ENCODE data around the gene MRE11. TPM values are rescaled to one million over a fixed set of nuclear protein-coding genes. Genes with fewer than 3 reads are reported as not detected.
A peak's percentile ranks its signal among the peaks of the same experiment; 100 is the strongest.

MRE11 gene
- total RNA-seq, 1 donor from 2014 or later = 17.4 TPM

- H3K4me1 ChIP-seq = no peaks in the 10 kb centered on the region
- intact Hi-C loops (cut with DNase I) = no loop called here
- no peaks in the 10 kb centered on the region for H3K27me3 ChIP-seq
- no peak for DNase-seq
- H3K27ac ChIP-seq = no peak overlapping the region
- TF ChIP-seq, protein P1, sequence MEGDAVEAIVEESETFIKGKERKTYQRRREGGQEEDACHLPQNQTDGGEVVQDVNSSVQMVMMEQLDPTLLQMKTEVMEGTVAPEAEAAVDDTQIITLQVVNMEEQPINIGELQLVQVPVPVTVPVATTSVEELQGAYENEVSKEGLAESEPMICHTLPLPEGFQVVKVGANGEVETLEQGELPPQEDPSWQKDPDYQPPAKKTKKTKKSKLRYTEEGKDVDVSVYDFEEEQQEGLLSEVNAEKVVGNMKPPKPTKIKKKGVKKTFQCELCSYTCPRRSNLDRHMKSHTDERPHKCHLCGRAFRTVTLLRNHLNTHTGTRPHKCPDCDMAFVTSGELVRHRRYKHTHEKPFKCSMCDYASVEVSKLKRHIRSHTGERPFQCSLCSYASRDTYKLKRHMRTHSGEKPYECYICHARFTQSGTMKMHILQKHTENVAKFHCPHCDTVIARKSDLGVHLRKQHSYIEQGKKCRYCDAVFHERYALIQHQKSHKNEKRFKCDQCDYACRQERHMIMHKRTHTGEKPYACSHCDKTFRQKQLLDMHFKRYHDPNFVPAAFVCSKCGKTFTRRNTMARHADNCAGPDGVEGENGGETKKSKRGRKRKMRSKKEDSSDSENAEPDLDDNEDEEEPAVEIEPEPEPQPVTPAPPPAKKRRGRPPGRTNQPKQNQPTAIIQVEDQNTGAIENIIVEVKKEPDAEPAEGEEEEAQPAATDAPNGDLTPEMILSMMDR (IDR thresholded peaks at IDR 0.05) = no peak
- peaks cover 26% of the 10 kb centered on the region for H3K36me3 ChIP-seq
- H3K9me3 ChIP-seq = no peaks in the 10 kb centered on the region
- ATAC-seq = peak; percentile 69
- no peak overlapping the region for H3K4me3 ChIP-seq
These were observed 20.5 kb downstream of the MRE11 start for GRCh38 chr11:94472916-94473799.

DNA sequence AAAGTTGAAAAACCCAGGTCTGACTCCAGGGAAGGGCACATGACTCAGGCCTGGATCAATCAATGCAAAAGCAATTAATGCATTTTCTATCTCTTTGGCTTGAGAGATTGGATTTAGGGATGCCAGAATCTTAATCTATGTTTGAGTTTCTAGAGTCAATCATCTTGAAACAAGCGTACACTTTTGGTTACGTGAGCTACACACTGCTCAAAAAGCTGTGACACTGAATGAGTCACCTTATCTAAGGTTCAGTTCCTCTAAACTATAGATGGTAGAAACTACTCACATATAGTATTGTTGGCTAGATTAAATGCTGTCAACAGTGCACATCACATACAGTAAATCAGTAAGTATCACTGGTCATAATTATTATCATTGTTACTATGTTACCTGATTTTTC, 24.2 kb downstream of the MRE11 start:
- DNase-seq = no peak
- no peaks in the 10 kb centered on the region for H3K4me1 ChIP-seq
- no peaks in the 10 kb centered on the region for H3K9me3 ChIP-seq
- no peak overlapping the region for H3K4me3 ChIP-seq
- TF ChIP-seq, protein P1 (IDR thresholded peaks at IDR 0.05) = no peak
- no peak for ATAC-seq
- H3K27ac ChIP-seq = no peak overlapping the region
- H3K27me3 ChIP-seq = no peaks in the 10 kb centered on the region
- H3K36me3 ChIP-seq = peaks cover 48% of the 10 kb centered on the region
- intact Hi-C loops (cut with DNase I) = no loop called here

GRCh38 chr11:94459576-94459975, 34.1 kb downstream of the MRE11 start:
- H3K27ac ChIP-seq = no peak overlapping the region
- peaks cover 25% of the 10 kb centered on the region for H3K36me3 ChIP-seq
- no peak overlapping the region for H3K4me3 ChIP-seq
- H3K9me3 ChIP-seq = no peaks in the 10 kb centered on the region
- DNase-seq (no peak), ATAC-seq (no peak)
- intact Hi-C loops (cut with DNase I) = no loop called here
- H3K4me1 ChIP-seq = no peaks in the 10 kb centered on the region
- TF ChIP-seq, protein P1 (IDR thresholded peaks at IDR 0.05) = no peak
- no peaks in the 10 kb centered on the region for H3K27me3 ChIP-seq

DNA sequence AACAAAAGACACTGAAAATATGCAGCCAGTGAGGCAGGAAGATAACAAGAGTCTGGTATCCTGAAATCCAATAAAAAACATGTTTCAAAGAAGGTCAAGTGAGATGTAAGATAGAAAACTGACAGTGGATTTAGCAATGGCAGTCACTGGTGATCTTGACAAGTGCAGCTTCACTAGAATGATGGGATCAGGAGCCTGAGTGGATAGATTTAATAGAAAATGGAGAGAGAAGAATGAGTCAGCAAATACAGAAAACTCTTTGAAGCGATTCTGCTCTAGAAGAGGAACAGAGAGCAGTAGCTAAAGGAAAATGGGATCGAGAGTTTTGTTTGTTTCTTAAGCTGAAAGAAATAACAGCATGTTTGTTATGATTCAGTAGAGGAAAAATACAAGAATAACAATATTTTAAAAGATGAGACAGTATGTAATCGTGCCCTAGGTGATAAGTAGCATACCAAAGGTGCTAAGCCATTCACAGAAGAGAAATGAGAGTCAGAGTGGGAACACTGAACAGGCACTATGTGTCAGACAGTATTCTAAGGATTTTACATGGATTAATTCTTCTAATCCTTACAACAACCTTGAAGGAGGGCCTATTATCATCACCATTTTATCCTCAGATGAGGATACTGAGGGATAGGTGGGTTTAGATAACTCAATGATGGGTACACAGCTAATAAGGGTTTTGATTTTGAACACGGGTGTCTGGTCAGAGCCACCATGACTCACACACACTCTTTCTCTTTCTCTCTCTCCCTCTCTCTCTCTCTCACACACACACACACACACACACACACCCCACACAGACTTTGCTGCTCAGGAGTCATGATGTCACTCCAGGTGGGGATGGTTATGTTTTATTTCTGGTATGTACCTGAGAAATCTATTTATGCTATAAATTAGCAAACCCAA, 36.3 kb downstream of the MRE11 start:
- TF ChIP-seq, protein P1 (IDR thresholded peaks at IDR 0.05) = no peak
- H3K36me3 ChIP-seq = peaks cover 30% of the 10 kb centered on the region
- no peak overlapping the region for H3K4me3 ChIP-seq
- no peaks in the 10 kb centered on the region for H3K9me3 ChIP-seq
- ATAC-seq (no peak), DNase-seq (no peak)
- intact Hi-C loops (cut with DNase I) = no loop called here
- no peaks in the 10 kb centered on the region for H3K27me3 ChIP-seq
- H3K27ac ChIP-seq = no peak overlapping the region
- no peaks in the 10 kb centered on the region for H3K4me1 ChIP-seq

DNA sequence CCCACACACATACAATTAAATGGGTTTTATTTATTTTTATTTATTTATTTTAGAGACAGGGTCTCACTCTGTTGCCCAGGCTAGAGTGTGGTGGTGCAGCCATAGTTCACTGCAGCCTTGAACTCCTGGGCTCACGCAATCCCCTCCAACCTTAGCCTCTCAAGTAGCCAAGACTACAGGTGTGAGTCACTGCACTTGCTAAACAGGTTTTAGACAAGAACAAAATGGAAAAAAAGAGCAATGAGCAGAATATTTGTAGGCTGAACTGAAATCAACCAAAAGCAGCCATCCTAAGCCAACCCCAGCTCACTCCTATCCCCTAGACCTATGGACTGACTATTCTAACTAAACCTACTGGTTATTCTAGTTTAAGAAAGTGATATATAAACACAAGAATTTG, 37.8 kb downstream of the MRE11 start:
- H3K27me3 ChIP-seq = no peaks in the 10 kb centered on the region
- peaks cover 26% of the 10 kb centered on the region for H3K36me3 ChIP-seq
- TF ChIP-seq, protein P1 (IDR thresholded peaks at IDR 0.05) = no peak
- peak; percentile 36 for ATAC-seq
- no peak for DNase-seq
- no peak overlapping the region for H3K27ac ChIP-seq
- H3K9me3 ChIP-seq = no peaks in the 10 kb centered on the region
- H3K4me3 ChIP-seq = no peak overlapping the region
- H3K4me1 ChIP-seq = no peaks in the 10 kb centered on the region
- intact Hi-C loops (cut with DNase I) = no loop called here

Measured in upper lobe of right lung (tissue), 1 donor.